Activated naive CD4-positive, alpha-beta T cell treated with Interleukin-2 at 50 U/mL for 16 hours (primary cell): ENCODE results near the gene PDSS2.
"Not testable (repeated sequence)": the region's sequence is repeated elsewhere in the genome, so short reads cannot be mapped to it uniquely, and the experiment has no call there.

Source experiments
- DNase-seq: peaks from one replicate; pipeline ENCODE4 v3.0.0-alpha.2; 2020

Gene PDSS2

GRCh38 chr6:107209406-107210305 lies 249.7 kb downstream of the PDSS2 start:
- DNase-seq = no peak

- DNase-seq = no peak
These were observed 252.0 kb downstream of the PDSS2 start for GRCh38 chr6:107207251-107207873.

DNA sequence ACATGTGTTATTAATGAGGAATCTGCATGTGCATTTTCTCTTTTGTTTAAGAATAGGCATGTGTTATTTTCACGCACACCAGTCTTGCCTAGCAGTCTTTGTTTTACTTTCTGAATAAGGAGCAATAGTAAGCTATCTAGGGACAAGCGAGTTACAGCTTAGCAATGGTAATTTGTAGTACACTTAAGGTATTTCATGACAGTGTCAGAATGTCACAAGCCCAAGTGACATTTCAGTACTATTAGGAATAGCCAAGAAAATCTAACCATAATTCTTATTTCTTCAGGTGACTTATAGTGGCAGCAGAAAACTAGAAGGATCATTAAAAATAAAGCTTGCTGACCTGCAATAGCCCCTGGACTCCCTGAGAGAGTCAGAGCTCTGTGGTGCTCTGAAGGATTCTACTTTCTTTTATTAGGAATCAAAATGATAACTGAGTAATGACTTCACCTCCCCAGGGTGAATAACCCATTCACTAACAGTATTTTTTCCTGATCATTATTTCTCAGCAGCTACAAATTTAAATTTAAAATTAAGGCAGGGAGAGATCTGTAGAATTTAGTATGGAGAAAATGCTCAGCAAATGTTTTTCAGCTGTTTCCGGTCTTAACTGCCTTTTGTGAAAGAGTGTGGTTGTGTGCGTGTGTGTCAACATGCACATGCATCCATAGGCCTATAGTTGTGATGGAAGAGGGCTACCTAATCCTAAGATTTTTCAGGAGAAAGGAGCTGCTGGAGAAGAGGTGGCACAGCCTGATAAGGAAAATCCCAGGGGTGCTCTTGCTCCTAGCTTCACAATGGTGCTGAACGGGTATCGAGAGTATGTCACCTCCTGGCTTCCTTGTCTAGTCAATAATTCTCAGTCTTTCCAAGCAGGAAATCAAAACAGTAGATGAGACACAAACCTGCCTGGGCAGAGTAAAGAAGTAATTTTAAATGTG lies 254.0 kb downstream of the PDSS2 start:
- DNase-seq = no peak

- DNase-seq = no peak
These were observed 256.4 kb downstream of the PDSS2 start for GRCh38 chr6:107202876-107203468.

GRCh38 chr6:107198631-107199416 lies 260.5 kb downstream of the PDSS2 start:
- DNase-seq = no peak

DNA sequence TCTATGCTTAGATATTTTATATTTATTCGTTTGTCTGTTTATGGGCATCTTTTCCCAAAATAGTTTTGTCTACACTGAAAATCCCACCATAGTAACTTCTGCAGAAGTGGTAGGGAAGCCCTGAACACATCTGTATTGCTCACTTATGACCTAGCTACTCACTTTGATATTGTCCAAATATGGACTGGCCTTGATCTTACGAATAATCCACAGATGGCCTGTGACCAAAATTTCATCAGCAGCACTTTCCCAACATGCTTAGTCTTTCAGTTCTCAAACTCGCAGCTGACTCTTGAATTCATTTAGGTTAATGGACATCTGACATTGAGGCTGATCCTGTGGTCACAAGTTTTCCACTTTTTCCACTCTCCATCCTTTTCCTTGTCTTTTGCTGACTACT lies 263.2 kb downstream of the PDSS2 start:
- no peak for DNase-seq

GRCh38 chr6:107194723-107195122 lies 264.6 kb downstream of the PDSS2 start:
- DNase-seq = not testable (repeated sequence)

DNA sequence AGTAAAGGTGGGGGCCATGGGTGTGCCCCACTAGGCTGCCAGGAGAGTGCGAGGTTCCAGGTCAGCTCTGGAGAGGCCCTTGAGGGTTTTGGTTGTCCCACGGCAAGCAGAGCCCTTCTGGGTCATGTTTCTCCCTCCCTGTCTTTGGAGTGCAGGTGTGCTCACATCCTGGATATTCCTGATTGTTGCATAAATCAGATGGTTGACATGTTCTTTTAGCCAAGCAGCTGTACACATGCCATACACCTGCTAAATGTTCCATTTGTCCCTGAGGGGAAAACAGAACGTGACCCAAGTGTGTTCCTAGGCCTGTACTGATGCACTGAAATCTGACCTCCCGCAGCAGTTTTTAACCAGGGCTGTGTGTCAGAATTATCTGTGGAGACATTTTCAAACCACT lies 266.5 kb downstream of the PDSS2 start:
- DNase-seq = no peak

- no peak for DNase-seq
These were observed 271.7 kb downstream of the PDSS2 start for GRCh38 chr6:107187630-107188029.

- DNase-seq = no peak
These were observed 273.3 kb downstream of the PDSS2 start for GRCh38 chr6:107186047-107186446.

GRCh38 chr6:107185391-107185970 lies 273.9 kb downstream of the PDSS2 start:
- DNase-seq = no peak

GRCh38 chr6:107184435-107184834 lies 274.9 kb downstream of the PDSS2 start:
- DNase-seq = no peak

DNA sequence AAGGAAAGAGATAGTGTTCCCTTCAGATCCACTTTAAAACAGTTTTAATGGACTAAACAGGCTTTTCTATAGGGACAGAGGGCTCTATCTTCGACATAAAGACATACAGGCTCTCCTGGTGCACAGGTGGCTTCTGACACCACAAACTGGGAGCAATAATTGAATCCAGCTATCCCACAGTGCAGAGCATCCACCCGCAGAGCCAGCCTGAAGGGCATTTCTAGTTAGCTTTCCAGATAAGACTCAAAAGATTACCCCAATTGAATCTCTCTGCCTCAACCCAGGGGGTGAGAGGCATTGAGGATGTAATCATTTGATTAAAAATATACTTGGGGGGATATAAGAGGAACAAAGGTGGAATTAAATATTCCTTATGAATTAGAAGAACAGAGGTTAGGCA lies 279.3 kb downstream of the PDSS2 start:
- DNase-seq = no peak

DNA sequence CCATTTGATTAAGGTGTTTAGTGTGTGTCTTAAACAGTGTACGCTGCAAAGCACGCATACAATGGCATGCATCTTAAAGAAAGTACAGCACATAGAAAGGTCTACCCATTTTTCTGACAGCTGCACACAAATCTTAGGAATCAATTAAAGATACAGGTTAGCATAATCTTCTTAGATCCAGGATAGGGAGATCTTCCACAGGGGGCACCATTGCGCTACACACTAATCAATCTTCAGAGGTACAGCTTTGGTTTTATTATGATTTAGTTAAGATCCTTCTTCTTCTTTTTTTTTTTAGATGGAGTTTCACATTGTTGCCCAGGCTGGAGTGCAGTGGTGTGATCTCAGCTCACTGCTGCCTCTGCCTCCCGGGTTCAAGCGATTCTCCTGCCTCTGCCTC lies 280.4 kb downstream of the PDSS2 start:
- no peak for DNase-seq

GRCh38 chr6:107173779-107174178 lies 285.6 kb downstream of the PDSS2 start:
- DNase-seq = no peak

GRCh38 chr6:107171513-107171912 lies 287.9 kb downstream of the PDSS2 start:
- no peak for DNase-seq

DNA sequence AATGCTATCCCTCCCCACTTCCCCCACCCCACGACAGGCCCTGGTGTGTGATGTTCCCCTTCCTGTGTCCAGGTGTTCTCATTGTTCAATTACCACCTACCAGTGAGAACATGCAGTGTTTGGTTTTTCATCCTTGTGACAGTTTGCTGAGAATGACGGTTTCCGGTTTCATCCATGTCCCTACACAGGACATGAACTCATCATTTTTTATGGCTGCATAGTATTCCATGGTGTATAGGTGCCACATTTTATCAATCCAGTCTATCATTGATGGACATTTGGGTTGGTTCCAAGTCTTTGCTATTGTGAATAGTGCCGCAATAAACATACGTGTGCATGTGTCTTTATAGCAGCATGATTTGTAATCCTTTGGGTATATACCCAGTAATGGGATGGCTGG lies 295.1 kb downstream of the PDSS2 start:
- DNase-seq = not testable (repeated sequence)

- no peak for DNase-seq
These were observed 297.8 kb downstream of the PDSS2 start for GRCh38 chr6:107161521-107161920.

DNA sequence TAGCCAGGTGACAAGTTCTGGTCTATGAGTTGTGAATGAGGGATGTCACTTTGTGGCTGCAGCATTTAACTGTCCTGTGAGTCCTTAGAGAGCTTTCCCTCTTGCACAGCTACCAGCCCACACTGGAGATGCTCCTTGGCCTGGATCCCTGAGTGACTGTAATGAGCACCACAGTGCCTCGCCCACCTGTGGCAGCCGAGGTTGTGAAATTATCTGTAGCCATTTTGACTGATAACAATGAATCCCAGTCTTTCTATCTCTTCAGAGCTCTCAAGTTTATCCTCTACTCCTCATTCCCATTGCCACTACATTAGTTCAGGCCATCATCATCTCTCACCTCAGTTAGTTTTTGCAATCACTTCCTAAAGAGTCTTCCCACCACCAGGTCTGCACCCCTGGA lies 302.7 kb downstream of the PDSS2 start:
- DNase-seq = no peak

- no peak for DNase-seq
These were observed 304.6 kb downstream of the PDSS2 start for GRCh38 chr6:107154801-107155160.

GRCh38 chr6:107154131-107154800 lies 305.1 kb downstream of the PDSS2 start:
- DNase-seq = no peak
